Smooth muscle cell (in vitro differentiated cells): Measurements from ENCODE around the gene BPI. TPM values are rescaled to one million over a fixed set of nuclear protein-coding genes. Genes with fewer than 3 reads are reported as not detected.

Source experiments
- DNase-seq: peaks from one replicate; lab custom pipeline; 2025; ENCODE audit not compliant: unreplicated experiment; lab: John Stamatoyannopoulos, UW
- H2AFZ ChIP-seq: fragments of 200-600 bp; sonication (generic); 2 replicates; pipeline ENCODE4 v1.6.0; 2016; ENCODE audit warnings: antibody characterized with exemption, low read depth, mild to moderate bottlenecking
- H3F3A ChIP-seq: fragments of 200-600 bp; sonication (generic); 2 replicates; pipeline ENCODE4 v1.6.0; 2017; ENCODE audit warnings: antibody characterized with exemption, low read depth
- H3K27ac ChIP-seq: fragments of 200-600 bp; sonication (generic); 2 replicates; pipeline ENCODE4 v1.5.1; 2016; ENCODE audit warnings: low read depth, mild to moderate bottlenecking
- H3K27me3 ChIP-seq: fragments of 200-600 bp; sonication (generic); 2 replicates; pipeline ENCODE4 v1.6.1; 2016; ENCODE audit warnings: low read depth, mild to moderate bottlenecking
- H3K36me3 ChIP-seq: fragments of 200-600 bp; sonication (generic); 2 replicates; pipeline ENCODE4 v1.5.1; 2016; ENCODE audit warnings: low read depth
- H3K4me1 ChIP-seq: fragments of 200-600 bp; sonication (generic); 2 replicates; pipeline ENCODE4 v1.5.1; 2016; ENCODE audit warnings: low read depth
- H3K4me2 ChIP-seq: fragments of 200-600 bp; sonication (generic); 2 replicates; pipeline ENCODE4 v1.6.0; 2016; ENCODE audit warnings: mild to moderate bottlenecking
- H3K4me3 ChIP-seq: fragments of 200-600 bp; sonication (generic); 2 replicates; pipeline ENCODE4 v1.5.1; 2016; ENCODE audit warnings: mild to moderate bottlenecking
- H3K79me2 ChIP-seq: fragments of 200-600 bp; sonication (generic); 2 replicates; pipeline ENCODE4 v1.6.0; 2016; ENCODE audit warnings: low read depth, mild to moderate bottlenecking
- H3K9ac ChIP-seq: fragments of 200-600 bp; sonication (generic); 2 replicates; pipeline ENCODE4 v1.6.0; 2016; ENCODE audit warnings: low read depth
- H3K9me3 ChIP-seq: fragments of 200-600 bp; sonication (generic); replicated peaks from 2 replicates; pipeline ENCODE4 v1.5.1; 2016; ENCODE audit warnings: low read depth
- H4K20me1 ChIP-seq: fragments of 200-600 bp; sonication (generic); 2 replicates; pipeline ENCODE4 v1.6.0; 2016; ENCODE audit warnings: low read depth
- CTCF ChIP-seq: fragments of 200-600 bp; sonication (generic); IDR thresholded peaks from 2 replicates; pipeline ENCODE4 v1.5.1; 2017; ENCODE audit warnings: borderline replicate concordance, mild to moderate bottlenecking, antibody characterized with exemption; ENCODE audit not compliant: insufficient read depth, poor library complexity, severe bottlenecking
- WGBS: methylation state at CpG from one replicate; pipeline ENCODE4 v1.1.7; 2016; ENCODE audit warnings: low lambda C conversion rate; 5-methylcytosine and 5-hydroxymethylcytosine counted together
- polyA plus RNA-seq: library from polyadenylated mRNA; unstranded; fragments of >200 nt; fragmentation: Nextera tagmentation; extraction: Ambion mirVana; gene quantifications from 2 replicates; pipeline ENCODE4 v1.2.1, GENCODE V29; 2016
- total RNA-seq: library from RNA; depleted of rRNA; stranded (reverse); fragments of >200 nt; gene quantifications from 2 replicates; pipeline ENCODE4 v1.2.3, GENCODE V29; 2014

The BPI gene
- total and polyA plus RNA-seq, 2 experiments from 2014 or later = not detected

- Histone ChIP-seq H3K4me1 (no peaks in the 10 kb centered on the region), H3K4me3 (no peak overlapping the region), H3F3A (no peaks in the 10 kb centered on the region), H3K27ac (peak overlapping the region; percentile 81), H3K9me3 (no peaks in the 10 kb centered on the region), H3K27me3 (no peaks in the 10 kb centered on the region), H4K20me1 (no peaks in the 10 kb centered on the region), H3K9ac (no peak overlapping the region), H3K79me2 (no peaks in the 10 kb centered on the region), H3K4me2 (no peak overlapping the region), H2AFZ (peak overlapping the region; percentile 10), H3K36me3 (no peaks in the 10 kb centered on the region)
- no peak for TF ChIP-seq CTCF
- 74% methylated on average over 12 of the region's 12 CpGs for WGBS
- no peak for DNase-seq
These were observed 28.0 kb upstream of the BPI start for GRCh38 chr20:38275815-38276550.

- H3K4me1 ChIP-seq = no peaks in the 10 kb centered on the region
- WGBS = 98% methylated on average over 5 of the region's 5 CpGs
- no peak overlapping the region for H3K27ac ChIP-seq
These were observed 26.7 kb upstream of the BPI start for GRCh38 chr20:38277285-38277684.

GRCh38 chr20:38277691-38278090, 26.3 kb upstream of the BPI start:
- no peak overlapping the region for H3K9ac ChIP-seq
- no peaks in the 10 kb centered on the region for H4K20me1 ChIP-seq
- no peaks in the 10 kb centered on the region for H3F3A ChIP-seq
- H3K4me1 ChIP-seq = no peaks in the 10 kb centered on the region
- no peak for TF ChIP-seq CTCF
- DNase-seq = no peak
- no peaks in the 10 kb centered on the region for H3K79me2 ChIP-seq
- H3K27ac ChIP-seq = no peak overlapping the region
- H3K9me3 ChIP-seq = no peaks in the 10 kb centered on the region
- no peaks in the 10 kb centered on the region for H3K36me3 ChIP-seq
- H3K4me3 ChIP-seq = no peak overlapping the region
- no peaks in the 10 kb centered on the region for H3K27me3 ChIP-seq
- WGBS = 97% methylated on average over 2 of the region's 2 CpGs
- H3K4me2 ChIP-seq = no peak overlapping the region
- no peak overlapping the region for H2AFZ ChIP-seq

More at GRCh38 chr20:38277285-38277684, 26.7 kb upstream of the BPI start:
- TF ChIP-seq CTCF = no peak
- Histone ChIP-seq H3K9me3 (no peaks in the 10 kb centered on the region), H3F3A (no peaks in the 10 kb centered on the region), H3K27me3 (no peaks in the 10 kb centered on the region), H3K4me2 (no peak overlapping the region), H2AFZ (no peak overlapping the region), H4K20me1 (no peaks in the 10 kb centered on the region), H3K36me3 (no peaks in the 10 kb centered on the region), H3K4me3 (no peak overlapping the region), H3K79me2 (no peaks in the 10 kb centered on the region), H3K9ac (no peak overlapping the region)
- DNase-seq = no peak

- Histone ChIP-seq H3K79me2 (no peaks in the 10 kb centered on the region), H3K4me3 (no peak overlapping the region), H2AFZ (no peak overlapping the region), H4K20me1 (no peaks in the 10 kb centered on the region), H3F3A (no peaks in the 10 kb centered on the region), H3K4me1 (no peaks in the 10 kb centered on the region), H3K9me3 (no peaks in the 10 kb centered on the region), H3K9ac (no peak overlapping the region), H3K4me2 (no peak overlapping the region), H3K27me3 (no peaks in the 10 kb centered on the region), H3K27ac (no peak overlapping the region), H3K36me3 (no peaks in the 10 kb centered on the region)
- no peak for TF ChIP-seq CTCF
- DNase-seq = no peak
- WGBS = 84% methylated on average over 14 of the region's 14 CpGs
These were observed 25.8 kb upstream of the BPI start for GRCh38 chr20:38278131-38278530.
